Activated T-cell treated with anti-CD3 and anti-CD28 coated beads, Interleukin-2, amount 50 U/mL, for 4 hours (primary cell): Measurements from ENCODE around the gene KIF19. TPM values are rescaled to one million over a fixed set of nuclear protein-coding genes. Genes with fewer than 3 reads are reported as not detected.
"Not testable (repeated sequence)": the region's sequence is repeated elsewhere in the genome, so short reads cannot be mapped to it uniquely, and the experiment has no call there.

Source experiments
- ATAC-seq, 2 donors: fragments of 200-7000 bp; cut with Tn5 transposase; one replicate each; pipeline ENCODE4 v1.10.0; 2021
- DNase-seq: peaks from one replicate; pipeline ENCODE4 v3.0.0-alpha.2; 2020
- H3K27me3 Mint-ChIP-seq: one replicate; pipeline ENCODE4 v1.8.0; 2021; ENCODE audit warnings: low read depth, mixed read lengths
- H3K36me3 Mint-ChIP-seq: one replicate; pipeline ENCODE4 v1.8.0; 2022; ENCODE audit warnings: mixed read lengths; ENCODE audit not compliant: insufficient read depth
- H3K4me1 Mint-ChIP-seq: one replicate; pipeline ENCODE4 v1.8.0; 2021; ENCODE audit warnings: low read depth, mixed read lengths
- H3K4me3 Mint-ChIP-seq: one replicate; pipeline ENCODE4 v1.8.0; 2021; ENCODE audit warnings: mild to moderate bottlenecking, moderate library complexity, mixed read lengths
- H3K9me3 Mint-ChIP-seq: one replicate; pipeline ENCODE4 v1.8.0; 2021; ENCODE audit warnings: mixed read lengths
- total RNA-seq, 3 donors: library from RNA; stranded (reverse); gene quantifications; one replicate each; pipeline ENCODE4 v1.2.1, GENCODE V29; 2021

Gene KIF19
- not detected for total RNA-seq

GRCh38 chr17:74325743-74326379 is at the start of gene KIF19:
Gene KIF19 (plus strand): TSS chr17:74326226. CDS start chr17:74326350, 124 bp downstream.
- Mint-ChIP-seq H3K4me3 (peak within 1 kb of the TSS; percentile 55), H3K9me3 (no peaks in the 10 kb centered on the region), H3K27me3 (peaks cover 9% of the 10 kb centered on the region), H3K4me1 (peaks cover 26% of the 10 kb centered on the region), H3K36me3 (no peaks in the 10 kb centered on the region)
- DNase-seq = peak; percentile 35
- ATAC-seq = peak; percentile 92 to 93

GRCh38 chr17:74276541-74277009 is 49.5 kb upstream of the KIF19 start:
- H3K4me1 Mint-ChIP-seq = peaks cover 48% of the 10 kb centered on the region
- no peaks in the 10 kb centered on the region for H3K9me3 Mint-ChIP-seq
- no peak overlapping the region for H3K4me3 Mint-ChIP-seq
- peaks cover 4% of the 10 kb centered on the region for H3K27me3 Mint-ChIP-seq
- H3K36me3 Mint-ChIP-seq = no peaks in the 10 kb centered on the region
- ATAC-seq (no peak), DNase-seq (no peak)

- Mint-ChIP-seq H3K4me1 (peaks cover 60% of the 10 kb centered on the region), H3K27me3 (peaks cover 4% of the 10 kb centered on the region), H3K9me3 (no peaks in the 10 kb centered on the region), H3K36me3 (no peaks in the 10 kb centered on the region), H3K4me3 (no peak overlapping the region)
- ATAC-seq (no peak), DNase-seq (no peak)
Measured at GRCh38 chr17:74277935-74278334, 48.1 kb upstream of the KIF19 start.

- H3K36me3 Mint-ChIP-seq, ATAC-seq, H3K9me3 Mint-ChIP-seq, DNase-seq, H3K27me3 Mint-ChIP-seq: not testable (repeated sequence)
- H3K4me1 Mint-ChIP-seq = peaks cover 56% of the 10 kb centered on the region
- H3K4me3 Mint-ChIP-seq = peak overlapping the region; percentile 31
Measured at GRCh38 chr17:74279617-74280016, 46.4 kb upstream of the KIF19 start.

- Mint-ChIP-seq H3K4me3 (peak overlapping the region; percentile 31), H3K9me3 (no peaks in the 10 kb centered on the region), H3K27me3 (no peaks in the 10 kb centered on the region), H3K36me3 (no peaks in the 10 kb centered on the region), H3K4me1 (peaks cover 56% of the 10 kb centered on the region)
- ATAC-seq = peak; percentile 56 to 57
- DNase-seq = peak; percentile 37
Measured at GRCh38 chr17:74280093-74280513, 45.9 kb upstream of the KIF19 start.

- H3K9me3 Mint-ChIP-seq = no peaks in the 10 kb centered on the region
- no peak for ATAC-seq
- no peaks in the 10 kb centered on the region for H3K36me3 Mint-ChIP-seq
- no peak overlapping the region for H3K4me3 Mint-ChIP-seq
- H3K4me1 Mint-ChIP-seq = peaks cover 52% of the 10 kb centered on the region
- no peaks in the 10 kb centered on the region for H3K27me3 Mint-ChIP-seq
- DNase-seq = no peak
Measured at GRCh38 chr17:74281799-74282198, 44.2 kb upstream of the KIF19 start.

- H3K27me3 Mint-ChIP-seq, H3K36me3 Mint-ChIP-seq, ATAC-seq, H3K9me3 Mint-ChIP-seq, H3K4me3 Mint-ChIP-seq, DNase-seq: not testable (repeated sequence)
- H3K4me1 Mint-ChIP-seq = peaks cover 52% of the 10 kb centered on the region
Measured at GRCh38 chr17:74282274-74282586, 43.8 kb upstream of the KIF19 start.

- H3K4me1 Mint-ChIP-seq = peaks cover 52% of the 10 kb centered on the region
- DNase-seq = peak; percentile 26
- H3K9me3 Mint-ChIP-seq = no peaks in the 10 kb centered on the region
- H3K4me3 Mint-ChIP-seq = no peak overlapping the region
- no peaks in the 10 kb centered on the region for H3K27me3 Mint-ChIP-seq
- ATAC-seq = peak; percentile 72 to 78
- H3K36me3 Mint-ChIP-seq = no peaks in the 10 kb centered on the region
Measured at GRCh38 chr17:74282587-74283370, 43.2 kb upstream of the KIF19 start.

GRCh38 chr17:74283371-74283673 is 42.7 kb upstream of the KIF19 start:
- Mint-ChIP-seq H3K4me3 (no peak overlapping the region), H3K9me3 (no peaks in the 10 kb centered on the region), H3K4me1 (peaks cover 51% of the 10 kb centered on the region), H3K27me3 (no peaks in the 10 kb centered on the region), H3K36me3 (no peaks in the 10 kb centered on the region)
- ATAC-seq (no peak), DNase-seq (no peak)

- ATAC-seq (no peak), DNase-seq (no peak)
- no peaks in the 10 kb centered on the region for H3K36me3 Mint-ChIP-seq
- H3K9me3 Mint-ChIP-seq = no peaks in the 10 kb centered on the region
- H3K27me3 Mint-ChIP-seq = no peaks in the 10 kb centered on the region
- H3K4me3 Mint-ChIP-seq = no peak overlapping the region
- H3K4me1 Mint-ChIP-seq = peaks cover 39% of the 10 kb centered on the region
Measured at GRCh38 chr17:74287031-74287602, 38.9 kb upstream of the KIF19 start.

- Mint-ChIP-seq H3K27me3 (no peaks in the 10 kb centered on the region), H3K4me3 (no peak overlapping the region), H3K36me3 (no peaks in the 10 kb centered on the region), H3K9me3 (no peaks in the 10 kb centered on the region), H3K4me1 (peaks cover 25% of the 10 kb centered on the region)
- DNase-seq (no peak), ATAC-seq (peak; percentile 80 to 88)
Measured at GRCh38 chr17:74288785-74289184, 37.2 kb upstream of the KIF19 start.

- no peaks in the 10 kb centered on the region for H3K36me3 Mint-ChIP-seq
- H3K4me3 Mint-ChIP-seq = no peak overlapping the region
- H3K9me3 Mint-ChIP-seq = no peaks in the 10 kb centered on the region
- no peaks in the 10 kb centered on the region for H3K27me3 Mint-ChIP-seq
- peaks cover 18% of the 10 kb centered on the region for H3K4me1 Mint-ChIP-seq
- DNase-seq = no peak
- ATAC-seq = no peak
Measured at GRCh38 chr17:74289688-74290087, 36.3 kb upstream of the KIF19 start.

GRCh38 chr17:74290340-74290739 is 35.7 kb upstream of the KIF19 start:
- Mint-ChIP-seq H3K9me3 (no peaks in the 10 kb centered on the region), H3K4me1 (peaks cover 13% of the 10 kb centered on the region), H3K4me3 (no peak overlapping the region), H3K27me3 (no peaks in the 10 kb centered on the region), H3K36me3 (no peaks in the 10 kb centered on the region)
- no peak for DNase-seq
- no peak for ATAC-seq

GRCh38 chr17:74292495-74292894 is 33.5 kb upstream of the KIF19 start:
- H3K27me3 Mint-ChIP-seq = no peaks in the 10 kb centered on the region
- no peaks in the 10 kb centered on the region for H3K9me3 Mint-ChIP-seq
- DNase-seq (no peak), ATAC-seq (no peak)
- H3K4me1 Mint-ChIP-seq = peaks cover 24% of the 10 kb centered on the region
- H3K4me3 Mint-ChIP-seq = no peak overlapping the region
- no peaks in the 10 kb centered on the region for H3K36me3 Mint-ChIP-seq
